HepG2 (cell line): ENCODE measurements around the gene MAGEA4. TPM values are rescaled to one million over a fixed set of nuclear protein-coding genes. Genes with fewer than 3 reads are reported as not detected.
A peak's percentile ranks its signal among the peaks of the same experiment; 100 is the strongest.

Experiments
- ATAC-seq: fragments of 200-7000 bp; cut with Tn5 transposase; 3 replicates; pipeline ENCODE4 v1.9.1; 2020; ENCODE audit warnings: mild to moderate bottlenecking, moderate library complexity
- BruUV-seq: library from RNA; stranded (reverse); fragments of 400-500 nt; replicated peaks from 2 replicates; lab custom pipeline; 2021; lab: Mats Ljungman, UMichigan
- CTCF ChIA-PET: fragments of 300-600 bp; formaldehyde crosslinking; extraction: SDS; loops from one replicate; lab custom pipeline; 2021; ENCODE audit warnings: low total read pairs, inconsistent platforms, low intra/inter-chr PET ratio; lab: Yijun Ruan, JAX
- POLR2A ChIA-PET: fragments of 350-600 bp; sonication (Branson Sonifier 250); formaldehyde crosslinking; loops from one replicate; lab custom pipeline; 2020; ENCODE audit warnings: antibody characterized with exemption, inconsistent platforms; lab: Yijun Ruan, JAX
- DNase-seq: peaks from one replicate; pipeline ENCODE4 v3.0.0-alpha.2; 2015; ENCODE audit warnings: low spot score
- FAIRE-seq: peaks from 3 replicates; lab custom pipeline; 2011; peaks lifted over from hg19 to GRCh38; lab: Jason Lieb, UNC
- H2AFZ ChIP-seq: one replicate; pipeline ENCODE4 v1.6.1; 2011; ENCODE audit warnings: low read length, inconsistent platforms
- H3K27ac ChIP-seq: fragments of 300-600 bp; 3 replicates; pipeline ENCODE4 v1.8.0; 2011; ENCODE audit warnings: mixed run types, mild to moderate bottlenecking, mixed read lengths, low read length, inconsistent platforms; ENCODE audit not compliant: insufficient read depth; ENCODE audit errors: extremely low read length
- H3K27me3 ChIP-seq, 2 experiments: fragments of 200-600 bp in 1 of 2; 2 replicates in 1 of 2; 3 replicates in 1 of 2; pipeline versions ENCODE4 v1.6.0 to v1.8.0; 2011; ENCODE audit warnings: low read length in 2 of 2, mild to moderate bottlenecking in 2 of 2, moderate library complexity in 2 of 2, inconsistent platforms in 1 of 2; ENCODE audit not compliant: insufficient read depth in 2 of 2, control insufficient read depth in 1 of 2
- H3K36me3 ChIP-seq, 2 experiments: fragments of 200-600 bp in 1 of 2; replicated peaks in 1 of 2; 2 replicates in 1 of 2; 3 replicates in 1 of 2; pipeline versions ENCODE4 v1.5.1 to v1.8.0; 2011; ENCODE audit warnings: low read length in 2 of 2, inconsistent platforms in 1 of 2; ENCODE audit not compliant: insufficient read depth in 2 of 2, control insufficient read depth in 1 of 2
- H3K4me1 ChIP-seq: 2 replicates; pipeline ENCODE4 v1.5.1; 2012; ENCODE audit warnings: low read length, inconsistent platforms; ENCODE audit not compliant: insufficient read depth
- H3K4me2 ChIP-seq: 2 replicates; pipeline ENCODE4 v1.6.0; 2011; ENCODE audit warnings: low read depth, low read length, inconsistent platforms
- H3K4me3 ChIP-seq, 3 experiments: fragments of 200-600 bp in 1 of 3; sonication (generic), shearing (Covaris generic) in 1 of 3; replicated peaks in 1 of 3; 2 replicates each; pipeline ENCODE4 v1.5.1; 2011 to 2016; ENCODE audit warnings: low read length in 3 of 3, inconsistent platforms in 2 of 3, low read depth in 2 of 3, mild to moderate bottlenecking in 2 of 3, control low read depth in 1 of 3, mixed read lengths in 1 of 3; ENCODE audit not compliant: insufficient read depth in 1 of 3
- H3K79me2 ChIP-seq: one replicate; pipeline ENCODE4 v1.6.1; 2011; ENCODE audit warnings: low read length, inconsistent platforms; ENCODE audit not compliant: insufficient read depth
- H3K9ac ChIP-seq: 2 replicates; pipeline ENCODE4 v1.6.0; 2011; ENCODE audit warnings: mild to moderate bottlenecking, low read depth, low read length, inconsistent platforms; ENCODE audit not compliant: insufficient read depth
- H3K9me3 ChIP-seq: 2 replicates; pipeline ENCODE4 v1.5.1; 2012; ENCODE audit warnings: mild to moderate bottlenecking, low read length
- H4K20me1 ChIP-seq: 2 replicates; pipeline ENCODE4 v1.6.0; 2011; ENCODE audit warnings: inconsistent platforms, mild to moderate bottlenecking, low read length, moderate library complexity; ENCODE audit not compliant: insufficient read depth
- CBX2 ChIP-seq, 2 experiments: fragments of 200-600 bp in 1 of 2; sonication (generic); formaldehyde crosslinking in 1 of 2; IDR thresholded peaks; 2 replicates each; pipeline versions ENCODE4 v1.7.0 to v1.8.1; 2018 to 2022; ENCODE audit warnings: low read depth in 2 of 2, low read length in 1 of 2, mild to moderate bottlenecking in 1 of 2, missing genetic modification reagents in 1 of 2
- HMG20A ChIP-seq: IDR thresholded peaks from 2 replicates; pipeline ENCODE4 v1.6.1; 2016; ENCODE audit warnings: borderline replicate concordance
- HNF4G ChIP-seq, 2 experiments: sonication (generic) in 1 of 2; formaldehyde crosslinking in 1 of 2; IDR thresholded peaks; 2 replicates each; pipeline versions ENCODE4 v1.4.0 to v1.6.1; 2011 to 2020; ENCODE audit warnings: borderline replicate concordance in 2 of 2, low read depth in 2 of 2, mild to moderate bottlenecking in 2 of 2, low read length in 1 of 2, missing genetic modification reagents in 1 of 2, moderate library complexity in 1 of 2
- IRF2 ChIP-seq: IDR thresholded peaks from 2 replicates; pipeline ENCODE4 v1.6.1; 2018; ENCODE audit warnings: missing genetic modification reagents, missing compliant biosample characterization
- KLF13 ChIP-seq: sonication (generic); formaldehyde crosslinking; IDR thresholded peaks from 2 replicates; pipeline ENCODE4 v1.4.0; 2020; ENCODE audit warnings: mild to moderate bottlenecking, missing genetic modification reagents
- LCORL ChIP-seq, 2 experiments: fragments of 450-650 bp in 1 of 2; sonication (generic) in 1 of 2; formaldehyde crosslinking in 1 of 2; IDR thresholded peaks; 2 replicates each; pipeline versions ENCODE4 v1.5.0 to v1.6.1; 2017 to 2020; ENCODE audit warnings: antibody characterized with exemption in 1 of 2, missing genetic modification reagents in 1 of 2
- MXD1 ChIP-seq: sonication (generic); formaldehyde crosslinking; IDR thresholded peaks from 2 replicates; pipeline ENCODE4 v1.4.0; 2020; ENCODE audit warnings: mild to moderate bottlenecking, missing genetic modification reagents
- RFXAP ChIP-seq: sonication (generic); formaldehyde crosslinking; IDR thresholded peaks from 2 replicates; pipeline ENCODE4 v1.4.0; 2020; ENCODE audit warnings: missing genetic modification reagents, borderline replicate concordance
- RXRB ChIP-seq: IDR thresholded peaks from 2 replicates; pipeline ENCODE4 v1.6.1; 2016; ENCODE audit warnings: borderline replicate concordance, missing genetic modification reagents, missing compliant biosample characterization
- SALL1 ChIP-seq: sonication (generic); formaldehyde crosslinking; IDR thresholded peaks from 2 replicates; pipeline ENCODE4 v1.8.0; 2022; ENCODE audit warnings: mild to moderate bottlenecking, missing genetic modification reagents
- TEAD3 ChIP-seq: optimal IDR thresholded peaks from 2 replicates; pipeline ENCODE3; 2016; ENCODE audit warnings: borderline replicate concordance
- ZNF180 ChIP-seq: sonication (generic); formaldehyde crosslinking; IDR thresholded peaks from 2 replicates; pipeline ENCODE4 v1.4.0; 2020; ENCODE audit warnings: low read depth, missing genetic modification reagents, borderline replicate concordance
- ZNF431 ChIP-seq: sonication (generic); formaldehyde crosslinking; IDR thresholded peaks from 2 replicates; pipeline ENCODE4 v1.9.0; 2022; ENCODE audit warnings: missing genetic modification reagents, low read depth, mild to moderate bottlenecking, borderline replicate concordance
- ZNF503 ChIP-seq: sonication (generic); formaldehyde crosslinking; IDR thresholded peaks from 2 replicates; pipeline ENCODE4 v1.4.0; 2020; ENCODE audit warnings: missing genetic modification reagents
- ZSCAN20 ChIP-seq: sonication (generic); formaldehyde crosslinking; IDR thresholded peaks from 2 replicates; pipeline ENCODE4 v1.4.0; 2020; ENCODE audit warnings: missing genetic modification reagents, mild to moderate bottlenecking, borderline replicate concordance
- WGBS: methylation state at CpG from one replicate; pipeline ENCODE4 v1.1.6; 2017; ENCODE audit warnings: low lambda C conversion rate; 5-methylcytosine and 5-hydroxymethylcytosine counted together
- in situ Hi-C: cut with HindIII; loops from 2 replicates; pipeline ENCODE4 v1.10.0; 2017; ENCODE audit warnings: low pct_unique_long_range_greater_than_20kb; ENCODE audit not compliant: extremely low pct_ligation_motif_present
- intact Hi-C: fragments of 100-400 bp; cut with micrococcal nuclease; formaldehyde crosslinking; loops from one replicate; pipeline ENCODE4 v1.10.0; 2022; ENCODE audit not compliant: unreplicated experiment
- polyA plus RNA-seq, 8 experiments: library from polyadenylated mRNA; depleted of rRNA in 3 of 8; stranded (reverse) in 7 of 8; unstranded in 1 of 8; fragments of >200 nt; fragmentation: Illumina TruSeq in 4 of 8; extraction: Trizol in 4 of 8; gene quantifications; 2 replicates each; pipeline versions ENCODE4 v1.2.1 to v1.2.3, GENCODE V29; 2011 to 2016; ENCODE audit warnings: low read depth in 4 of 8, missing spikeins in 1 of 8, mixed read lengths in 1 of 8; ENCODE audit not compliant: insufficient read depth in 1 of 8
- total RNA-seq, 5 experiments: library from RNA; depleted of rRNA; stranded (reverse); fragments of >200 nt; fragmentation: Illumina TruSeq; extraction: Trizol; gene quantifications; 2 replicates each; pipeline ENCODE4 v1.2.3, GENCODE V29; 2016; ENCODE audit warnings: low read depth in 1 of 5

The MAGEA4 gene
- total and polyA plus RNA-seq, 2 of the 13 experiments (the other 11 are each of a cell fraction or from before 2014, with no cell fraction given), result not detected

DNA sequence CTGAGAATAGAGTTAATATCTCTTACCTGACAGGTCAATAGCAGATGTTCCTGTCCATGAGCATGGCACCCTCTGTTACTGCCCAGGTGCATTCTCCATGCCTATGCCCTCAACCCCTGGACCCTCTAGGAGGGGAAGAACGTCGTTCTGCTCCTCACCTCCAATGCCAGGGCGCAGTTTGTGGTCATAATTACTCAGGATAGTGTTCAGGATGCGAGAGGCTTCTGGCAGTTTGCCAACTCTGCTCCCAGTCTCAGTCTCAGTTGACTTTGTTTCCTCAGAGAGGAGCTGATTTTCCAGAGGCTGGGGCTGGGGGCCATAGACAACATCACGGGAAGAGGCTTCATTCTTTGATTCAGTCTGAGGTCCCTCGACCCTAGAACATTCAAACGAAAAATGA lies 57.3 kb downstream of the MAGEA4 start:
- POLR2A ChIA-PET, result no interaction called here
- Histone ChIP-seq H3K4me2 (peak overlapping the region; percentile 80; the same call in 1 of the 2 replicates), H3K27ac (peak overlapping the region; percentile 19), H3K79me2 (peaks cover 28% of the 10 kb centered on the region), H3K4me1 (peaks cover 12% of the 10 kb centered on the region), H3K9me3 (no peaks in the 10 kb centered on the region), H3K9ac (no peak overlapping the region), H4K20me1 (peaks cover 13% of the 10 kb centered on the region; the same call in 1 of the 2 replicates), H3K4me3 (no peak overlapping the region), H3K36me3 (peaks cover 10 to 25% of the 10 kb centered on the region in 2 experiments; a peak in 4 of 5 replicates), H3K27me3 (no peaks in the 10 kb centered on the region; a peak in 1 of 5 replicates), H2AFZ (no peak overlapping the region)
- in situ Hi-C loops (no loop called here), intact Hi-C loops (loop anchor here (10.0 kb wide), 2 partner anchors 95 to 435 kb away; no protein-coding TSS in a partner anchor)
- FAIRE-seq (no peak), DNase-seq (no peak), ATAC-seq (no peak)
- WGBS, result 100% methylated on average over 2 of the region's 7 CpGs
- no TSS peak for BruUV-seq
- TF ChIP-seq LCORL (IDR thresholded peaks at IDR 0.05) (peak; percentile 61; the same call in 1 of the 2 replicates), LCORL (CRISPR knock-in tag; IDR thresholded peaks at IDR 0.05) (no peak), ZSCAN20 (no peak), MXD1 (CRISPR knock-in tag) (no peak)
- CTCF ChIA-PET, result no interaction called here

- CTCF ChIA-PET, result no interaction called here
- in situ Hi-C loops (no loop called here), intact Hi-C loops (loop anchor here (10.0 kb wide), 2 partner anchors 94 to 436 kb away; no protein-coding TSS in a partner anchor)
- 9% methylated on average over 6 of the region's 6 CpGs for WGBS
- no peak overlapping the region for H3K9ac ChIP-seq
- H3K4me3 ChIP-seq, result peak overlapping the region; percentile 26 to 78 (median 77); a peak in 4 of 6 replicates
- H4K20me1 ChIP-seq, result peaks cover 13% of the 10 kb centered on the region; the same call in 1 of the 2 replicates
- H3K36me3 ChIP-seq, result peaks cover 10 to 25% of the 10 kb centered on the region in 2 experiments; a peak in 4 of 5 replicates
- no TSS peak for BruUV-seq
- ATAC-seq (peak; percentile 88), FAIRE-seq (peak; percentile 90), DNase-seq (peak; percentile 90)
- peak overlapping the region; percentile 65 for H3K27ac ChIP-seq
- H3K4me2 ChIP-seq, result peak overlapping the region; percentile 80
- H2AFZ ChIP-seq, result no peak overlapping the region
- POLR2A ChIA-PET, result interaction anchor here (5.8 kb wide), 1 partner anchor 14 kb away, joined by 91 read pairs; no protein-coding TSS in a partner anchor
- peaks cover 28% of the 10 kb centered on the region for H3K79me2 ChIP-seq
- no peaks in the 10 kb centered on the region for H3K9me3 ChIP-seq
- peaks cover 19% of the 10 kb centered on the region for H3K4me1 ChIP-seq
- no peaks in the 10 kb centered on the region; a peak in 1 of 5 replicates for H3K27me3 ChIP-seq
- TF ChIP-seq RFXAP (CRISPR knock-in tag) (0 out of 2 replicates have a peak, but pooled peaks have one; percentile 28), TEAD3 (CRISPR knock-in tag) (peak; percentile 88), HNF4G (IDR thresholded peaks at IDR 0.05; ENCODE audit: borderline replicate concordance, low read depth, low read length) (peak; percentile 10; the same call in 1 of the 2 replicates), HNF4G (CRISPR knock-in tag; IDR thresholded peaks at IDR 0.05; ENCODE audit: borderline replicate concordance, low read depth) (no peak), RXRB (peak; percentile 80), HMG20A (peak; percentile 72; the same call in 1 of the 2 replicates), IRF2 (CRISPR knock-in tag) (peak; percentile 49; the same call in 1 of the 2 replicates), ZNF431 (CRISPR knock-in tag) (no peak), KLF13 (CRISPR knock-in tag) (no peak), ZNF180 (CRISPR knock-in tag) (no peak), ZNF503 (0 out of 2 replicates have a peak, but pooled peaks have one; percentile 35), SALL1 (CRISPR knock-in tag) (peak; percentile 94), CBX2 (IDR thresholded peaks at IDR 0.05; ENCODE audit: low read depth, low read length) (no peak), CBX2 (CRISPR knock-in tag; IDR thresholded peaks at IDR 0.05; ENCODE audit: low read depth) (no peak)
These were observed 58.0 kb downstream of the MAGEA4 start for GRCh38 chrX:151970661-151971060.
